ENCODE results near the gene HPCA.
A peak's percentile ranks its signal among the peaks of the same experiment; 100 is the strongest.

Gene HPCA

GRCh38 chr1:32871364-32872191 lies 14.7 kb upstream of the HPCA start:
- peak; percentile 23 for DNase-seq

GRCh38 chr1:32872192-32872460 lies 14.2 kb upstream of the HPCA start:
- no peak for DNase-seq

- no peak for DNase-seq
Measured at GRCh38 chr1:32873484-32873883, 12.8 kb upstream of the HPCA start.

- no peak for DNase-seq
Measured at GRCh38 chr1:32874860-32875752, 11.2 kb upstream of the HPCA start.

- peak; percentile 23 for DNase-seq
Measured at GRCh38 chr1:32876341-32877210, 9.7 kb upstream of the HPCA start.

GRCh38 chr1:32877211-32878110 lies 8.8 kb upstream of the HPCA start:
- no peak for DNase-seq

GRCh38 chr1:32878183-32878582 lies 8.1 kb upstream of the HPCA start:
- no peak for DNase-seq

GRCh38 chr1:32878637-32879041 lies 7.7 kb upstream of the HPCA start:
- no peak for DNase-seq

- no peak for DNase-seq
Measured at GRCh38 chr1:32881291-32881690, 5.0 kb upstream of the HPCA start.

- DNase-seq = no peak
Measured at GRCh38 chr1:32881871-32882850, 4.1 kb upstream of the HPCA start.

GRCh38 chr1:32883338-32884031 lies 2.8 kb upstream of the HPCA start:
- DNase-seq = no peak

- no peak for DNase-seq
Measured at GRCh38 chr1:32884032-32884372, 2.3 kb upstream of the HPCA start.

GRCh38 chr1:32884726-32885125 lies 1.6 kb upstream of the HPCA start:
- DNase-seq = no peak

- DNase-seq = no peak
Measured at GRCh38 chr1:32885676-32886003, 651 bp upstream of the HPCA start.

- no peak for DNase-seq
Measured at GRCh38 chr1:32886828-32887414, 630 bp downstream of the HPCA start.

- no peak for DNase-seq
Measured at GRCh38 chr1:32887623-32888022, 1.3 kb downstream of the HPCA start.

- no peak for DNase-seq
Measured at GRCh38 chr1:32888134-32888533, 1.8 kb downstream of the HPCA start.

- DNase-seq = no peak
Measured at GRCh38 chr1:32888677-32889420, 2.6 kb downstream of the HPCA start.

GRCh38 chr1:32889731-32890278 lies 3.5 kb downstream of the HPCA start:
- no peak for DNase-seq
